H1 (cell line): ENCODE data around the gene SLITRK2. TPM values are rescaled to one million over a fixed set of nuclear protein-coding genes. Genes with fewer than 3 reads are reported as not detected.

Source experiments
- CTCF ChIA-PET: fragments of 300-600 bp; sonication (Branson Sonifier 250); formaldehyde crosslinking; loops from one replicate; lab custom pipeline; 2021; ENCODE audit not compliant: partially characterized antibody; lab: Charles Lee
- POLR2A ChIA-PET: fragments of 300-600 bp; sonication (Branson Sonifier 250); formaldehyde crosslinking; loops from one replicate; lab custom pipeline; 2021; ENCODE audit warnings: inconsistent platforms; ENCODE audit not compliant: partially characterized antibody; lab: Charles Lee
- DNase-seq, 2 experiments: peaks; one replicate each; pipeline versions ENCODE4 v3.0.0 to v3.0.0-alpha.2; 2010 to 2022; ENCODE audit warnings: low spot score in 2 of 2, low read depth in 1 of 2, mixed read lengths in 1 of 2
- FAIRE-seq: peaks from 2 replicates; lab custom pipeline; 2011; peaks lifted over from hg19 to GRCh38; lab: Jason Lieb, UNC
- H2AFZ ChIP-seq: 2 replicates; pipeline ENCODE4 v1.8.1; 2012; ENCODE audit warnings: low read length, inconsistent platforms
- H2AK5ac ChIP-seq: 2 replicates; pipeline ENCODE4 v1.6.1; 2013; ENCODE audit warnings: low read depth, low read length
- H2BK120ac ChIP-seq: replicated peaks from 2 replicates; pipeline ENCODE3; 2013; ENCODE audit warnings: low read depth, low read length, inconsistent platforms
- H2BK12ac ChIP-seq: 2 replicates; pipeline ENCODE4 v1.6.1; 2013; ENCODE audit warnings: low read depth, low read length
- H2BK15ac ChIP-seq: 2 replicates; pipeline ENCODE4 v1.6.1; 2013; ENCODE audit warnings: low read length
- H2BK20ac ChIP-seq: 2 replicates; pipeline ENCODE4 v1.6.1; 2013; ENCODE audit warnings: low read length
- H2BK5ac ChIP-seq: 2 replicates; pipeline ENCODE4 v1.6.1; 2013; ENCODE audit warnings: low read depth, low read length
- H3K14ac ChIP-seq: 2 replicates; pipeline ENCODE4 v1.6.1; 2013; ENCODE audit warnings: inconsistent platforms; ENCODE audit not compliant: insufficient read length
- H3K18ac ChIP-seq: 2 replicates; pipeline ENCODE4 v1.6.1; 2013; ENCODE audit warnings: low read length; ENCODE audit errors: extremely low read depth
- H3K23ac ChIP-seq: 2 replicates; pipeline ENCODE4 v1.6.1; 2013; ENCODE audit warnings: inconsistent platforms; ENCODE audit not compliant: insufficient read length
- H3K23me2 ChIP-seq: 2 replicates; pipeline ENCODE4 v1.6.1; 2013; ENCODE audit warnings: low read depth, low read length
- H3K27ac ChIP-seq: 2 replicates; pipeline ENCODE4 v1.6.1; 2011; ENCODE audit warnings: low read depth, low read length, inconsistent platforms
- H3K27me3 ChIP-seq, 4 experiments: replicated peaks in 1 of 4; 1 replicate in 1 of 4; 2 replicates in 3 of 4; pipeline versions ENCODE4 v1.6.1 to v1.8.1; 2011 to 2013; ENCODE audit warnings: low read length in 3 of 4, mild to moderate bottlenecking in 3 of 4, inconsistent platforms in 2 of 4, mixed read lengths in 2 of 4, moderate library complexity in 1 of 4; ENCODE audit not compliant: control insufficient read depth in 3 of 4, insufficient read depth in 3 of 4; ENCODE audit errors: extremely low read depth in 1 of 4
- H3K36me3 ChIP-seq, 4 experiments: 2 replicates each; pipeline versions ENCODE4 v1.6.1 to v1.8.1; 2011 to 2013; ENCODE audit warnings: mild to moderate bottlenecking in 4 of 4, low read length in 3 of 4, moderate library complexity in 2 of 4, control low read depth in 1 of 4, inconsistent platforms in 1 of 4; ENCODE audit not compliant: insufficient read depth in 4 of 4, control insufficient read depth in 2 of 4
- H3K4ac ChIP-seq: replicated peaks from 2 replicates; pipeline ENCODE3; 2013; ENCODE audit warnings: low read length, low read depth, mixed read lengths, inconsistent platforms; ENCODE audit not compliant: insufficient read length
- H3K4me1 ChIP-seq, 4 experiments: replicated peaks in 1 of 4; 1 replicate in 1 of 4; 2 replicates in 3 of 4; pipeline versions ENCODE4 v1.6.1 to v1.8.1; 2011 to 2013; ENCODE audit warnings: low read length in 3 of 4, inconsistent platforms in 2 of 4, mixed read lengths in 1 of 4; ENCODE audit not compliant: insufficient read depth in 4 of 4, control insufficient read depth in 3 of 4
- H3K4me2 ChIP-seq, 2 experiments: 2 replicates each; pipeline versions ENCODE4 v1.6.1 to v1.8.1; 2011 to 2013; ENCODE audit warnings: low read depth in 2 of 2, low read length in 2 of 2, control low read depth in 1 of 2, inconsistent platforms in 1 of 2, mild to moderate bottlenecking in 1 of 2; ENCODE audit not compliant: insufficient read depth in 1 of 2
- H3K4me3 ChIP-seq, 4 experiments: fragments of 200-600, 300-600 bp in 1 of 4; sonication (generic), shearing (Covaris generic), sonication (Bioruptor Twin) in 1 of 4; 2 replicates each; pipeline versions ENCODE4 v1.5.1 to v1.8.1; 2011 to 2016; ENCODE audit warnings: low read length in 4 of 4, low read depth in 3 of 4, control low read depth in 2 of 4, inconsistent platforms in 2 of 4, mild to moderate bottlenecking in 2 of 4, mixed read lengths in 1 of 4, moderate library complexity in 1 of 4; ENCODE audit not compliant: insufficient read depth in 2 of 4; ENCODE audit errors: extremely low read depth in 1 of 4
- H3K56ac ChIP-seq: replicated peaks from 2 replicates; pipeline ENCODE3; 2013; ENCODE audit warnings: low read depth, mild to moderate bottlenecking, mixed read lengths, low read length, inconsistent platforms; ENCODE audit not compliant: insufficient read length
- H3K79me1 ChIP-seq: 2 replicates; pipeline ENCODE4 v1.6.1; 2013; ENCODE audit warnings: low read depth, low read length, control low read depth
- H3K79me2 ChIP-seq, 2 experiments: 2 replicates each; pipeline versions ENCODE4 v1.6.1 to v1.8.1; 2012 to 2013; ENCODE audit warnings: low read length in 2 of 2, mild to moderate bottlenecking in 2 of 2, inconsistent platforms in 1 of 2; ENCODE audit not compliant: insufficient read depth in 2 of 2, control insufficient read depth in 1 of 2
- H3K9ac ChIP-seq, 4 experiments: replicated peaks in 1 of 4; 1 replicate in 1 of 4; 2 replicates in 3 of 4; pipeline versions ENCODE4 v1.6.1 to v1.8.1; 2011 to 2013; ENCODE audit warnings: low read depth in 3 of 4, low read length in 3 of 4, control low read depth in 2 of 4, mild to moderate bottlenecking in 2 of 4, moderate library complexity in 2 of 4, inconsistent platforms in 1 of 4; ENCODE audit errors: extremely low read depth in 1 of 4
- H3K9me3 ChIP-seq, 2 experiments: 2 replicates each; pipeline versions ENCODE4 v1.6.1 to v1.8.1; 2012 to 2013; ENCODE audit warnings: mild to moderate bottlenecking in 2 of 2, moderate library complexity in 2 of 2, control low read depth in 1 of 2, inconsistent platforms in 1 of 2, low read depth in 1 of 2, low read length in 1 of 2, mixed read lengths in 1 of 2; ENCODE audit not compliant: insufficient read depth in 2 of 2
- H4K20me1 ChIP-seq, 2 experiments: replicated peaks in 1 of 2; 2 replicates each; pipeline versions ENCODE3 to v1.8.1; 2011 to 2013; ENCODE audit warnings: inconsistent platforms in 2 of 2, low read length in 2 of 2, mild to moderate bottlenecking in 1 of 2; ENCODE audit not compliant: insufficient read depth in 2 of 2, control insufficient read depth in 1 of 2
- H4K5ac ChIP-seq: 2 replicates; pipeline ENCODE4 v1.6.1; 2013; ENCODE audit warnings: low read length, low read depth, mixed read lengths, inconsistent platforms; ENCODE audit not compliant: insufficient read length
- H4K8ac ChIP-seq: 2 replicates; pipeline ENCODE4 v1.8.0; 2013; ENCODE audit warnings: mild to moderate bottlenecking, moderate library complexity, low read length, inconsistent platforms; ENCODE audit not compliant: insufficient read depth; ENCODE audit errors: extremely low read depth
- H4K91ac ChIP-seq: replicated peaks from 2 replicates; pipeline ENCODE3; 2013; ENCODE audit warnings: low read length, mixed read lengths, inconsistent platforms; ENCODE audit not compliant: insufficient read length
- ASH2L ChIP-seq: fragments of 200-600, 300-600 bp; sonication (generic); IDR thresholded peaks from one replicate; pipeline ENCODE4 v1.7.1; 2017; ENCODE audit warnings: low read length
- FOSL1 ChIP-seq: IDR thresholded peaks from 2 replicates; pipeline ENCODE4 v1.6.1; 2011; ENCODE audit warnings: mild to moderate bottlenecking, low read depth, low read length, moderate library complexity; ENCODE audit not compliant: insufficient read depth
- GTF2F1 ChIP-seq: IDR thresholded peaks from 2 replicates; pipeline ENCODE4 v1.6.1; 2012; ENCODE audit warnings: low read depth, low read length, improper control_type of control experiment, borderline replicate concordance
- HDAC2 ChIP-seq, 2 experiments: fragments of 300-600 bp in 1 of 2; sonication (generic) in 1 of 2; IDR thresholded peaks; 2 replicates each; pipeline ENCODE4 v1.6.1; 2011 to 2012; ENCODE audit warnings: low read depth in 2 of 2, low read length in 2 of 2, mild to moderate bottlenecking in 2 of 2, moderate library complexity in 2 of 2, borderline replicate concordance in 1 of 2, inconsistent platforms in 1 of 2
- JUND ChIP-seq: IDR thresholded peaks from 2 replicates; pipeline ENCODE4 v1.6.1; 2011; ENCODE audit warnings: mild to moderate bottlenecking, improper control_type of control experiment, low read length
- KDM1A ChIP-seq: fragments of 200-600, 300-600 bp; sonication (generic); IDR thresholded peaks from 2 replicates; pipeline ENCODE4 v1.7.1; 2016; ENCODE audit warnings: mild to moderate bottlenecking, low read length, borderline replicate concordance
- NRF1 ChIP-seq: IDR thresholded peaks from 2 replicates; pipeline ENCODE4 v1.6.1; 2011; ENCODE audit warnings: mild to moderate bottlenecking, low read depth, low read length, improper control_type of control experiment
- POLR2AphosphoS5 ChIP-seq: IDR thresholded peaks from 2 replicates; pipeline ENCODE4 v1.6.1; 2011; ENCODE audit warnings: low read depth, low read length
- SAP30 ChIP-seq: fragments of 300-600 bp; sonication (generic); IDR thresholded peaks from 2 replicates; pipeline ENCODE4 v1.7.1; 2012; ENCODE audit warnings: low read length, moderate library complexity, mild to moderate bottlenecking, inconsistent platforms; ENCODE audit not compliant: insufficient read depth, insufficient replicate concordance
- SP2 ChIP-seq: IDR thresholded peaks from 2 replicates; pipeline ENCODE4 v1.6.1; 2012; ENCODE audit warnings: mild to moderate bottlenecking, low read length, inconsistent platforms
- TBP ChIP-seq: IDR thresholded peaks from 2 replicates; pipeline ENCODE4 v1.6.1; 2011; ENCODE audit warnings: low read depth, low read length, improper control_type of control experiment
- TCF12 ChIP-seq: IDR thresholded peaks from 2 replicates; pipeline ENCODE4 v1.6.1; 2011; ENCODE audit warnings: low read depth, mild to moderate bottlenecking, low read length
- WGBS, 2 experiments: shearing (Covaris generic) in 1 of 2; methylation state at CpG; one replicate each; pipeline versions ENCODE4 v1.1.6 to v1.1.7; 2013 to 2015; ENCODE audit warnings: low lambda C conversion rate in 2 of 2, mixed read lengths in 2 of 2, inconsistent platforms in 1 of 2, low coverage in 1 of 2, missing lambda C conversion rate in 1 of 2; ENCODE audit not compliant: insufficient replicate concordance in 2 of 2, insufficient coverage in 1 of 2, insufficient read length in 1 of 2; ENCODE audit errors: extremely low coverage in 1 of 2, missing lambda C conversion rate in 1 of 2; 5-methylcytosine and 5-hydroxymethylcytosine counted together
- polyA plus RNA-seq, 7 experiments: library from polyadenylated mRNA; depleted of rRNA in 3 of 7; stranded (reverse) in 5 of 7; unstranded in 2 of 7; fragments of >200 nt in 5 of 7; fragments of 200-250 nt in 2 of 7; gene quantifications; 1 replicate in 5 of 7; 2 replicates in 1 of 7; 4 replicates in 1 of 7; pipeline versions ENCODE4 v1.2.1 to v1.2.3, GENCODE V29; 2011 to 2013; ENCODE audit warnings: missing spikeins in 2 of 7, mixed read lengths in 2 of 7
- total RNA-seq: library from RNA; stranded (reverse); fragmentation: NEBNext Ultra II Directional; extraction: Animal tissue kit (Norgen Biotek cat#: 25700); gene quantifications from 2 replicates; pipeline ENCODE4 v1.2.1, GENCODE V29; 2021
- TF ChIP-seq, protein P1 (sequence below): IDR thresholded peaks from 2 replicates; pipeline ENCODE4 v1.6.1; 2011; ENCODE audit warnings: low read length, improper control_type of control experiment

The SLITRK2 gene
- total and polyA plus RNA-seq, 2 of the 8 experiments (the other 6 are each of a cell fraction or from before 2014, with no cell fraction given) = 0.14 to 0.39 TPM

DNA sequence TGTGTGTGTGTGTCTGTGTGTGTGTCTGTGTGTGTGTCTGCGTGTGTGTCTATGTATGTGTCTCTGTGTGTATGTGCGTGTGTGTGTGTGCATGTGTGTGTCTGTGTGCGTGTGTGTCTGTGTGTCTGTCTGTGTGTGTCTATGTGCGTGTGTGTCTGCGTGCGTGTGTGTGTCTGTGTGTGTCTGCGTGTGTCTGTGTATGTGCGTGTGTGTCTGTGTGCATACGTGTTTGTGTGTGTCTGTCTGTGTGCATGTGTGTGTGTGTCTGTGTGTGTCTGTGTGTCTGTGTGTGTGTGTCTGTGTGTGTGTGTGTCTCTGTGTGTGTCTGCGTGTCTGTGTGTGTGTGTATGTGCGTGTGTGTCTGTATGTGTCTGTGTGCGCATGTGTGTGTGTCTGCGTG is 35.6 kb downstream of the SLITRK2 start:
- Histone ChIP-seq H2BK5ac (no peak overlapping the region), H3K36me3 (no peaks in the 10 kb centered on the region), H4K5ac (no peak overlapping the region), H3K4me3 (no peak overlapping the region), H3K4me1 (no peaks in the 10 kb centered on the region), H4K20me1 (no peaks in the 10 kb centered on the region), H3K27me3 (no peaks in the 10 kb centered on the region), H3K23ac (no peak overlapping the region), H3K9me3 (no peaks in the 10 kb centered on the region), H3K79me1 (no peaks in the 10 kb centered on the region), H2BK12ac (0 out of 2 replicates have a peak overlapping the region, but pooled peaks have one; percentile 39), H3K56ac (peak overlapping the region; percentile 77), H3K18ac (no peak overlapping the region), H2AFZ (no peak overlapping the region), H3K27ac (no peak overlapping the region), H3K79me2 (no peaks in the 10 kb centered on the region), H4K8ac (no peak overlapping the region; the same call in 1 of the 2 replicates), H2AK5ac (peak overlapping the region; percentile 82; the same call in 1 of the 2 replicates), H3K4ac (no peak overlapping the region), H2BK120ac (no peak overlapping the region), H3K23me2 (peaks cover 6% of the 10 kb centered on the region; the same call in 1 of the 2 replicates), H2BK20ac (no peak overlapping the region), H2BK15ac (no peak overlapping the region), H3K9ac (no peak overlapping the region), H4K91ac (no peak overlapping the region), H3K14ac (no peak overlapping the region), H3K4me2 (no peak overlapping the region)
- DNase-seq = no peak
- ChIA-PET CTCF (no interaction called here), POLR2A (no interaction called here)
- 80% methylated on average over 11 of the region's 13 CpGs; no CpG with 5 or more reads in 1 of the 2 experiments for WGBS, 2 experiments
- FAIRE-seq = no peak
- no peak for TF ChIP-seq POLR2AphosphoS5
- no peak for TF ChIP-seq TCF12
- no peak for TF ChIP-seq TBP
- no peak for TF ChIP-seq KDM1A
- TF ChIP-seq JUND = no peak
- TF ChIP-seq GTF2F1 = no peak
- TF ChIP-seq, protein P1, sequence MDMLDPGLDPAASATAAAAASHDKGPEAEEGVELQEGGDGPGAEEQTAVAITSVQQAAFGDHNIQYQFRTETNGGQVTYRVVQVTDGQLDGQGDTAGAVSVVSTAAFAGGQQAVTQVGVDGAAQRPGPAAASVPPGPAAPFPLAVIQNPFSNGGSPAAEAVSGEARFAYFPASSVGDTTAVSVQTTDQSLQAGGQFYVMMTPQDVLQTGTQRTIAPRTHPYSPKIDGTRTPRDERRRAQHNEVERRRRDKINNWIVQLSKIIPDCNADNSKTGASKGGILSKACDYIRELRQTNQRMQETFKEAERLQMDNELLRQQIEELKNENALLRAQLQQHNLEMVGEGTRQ = no peak
- no peak for TF ChIP-seq ASH2L
- no peak for TF ChIP-seq NRF1
- TF ChIP-seq FOSL1 = no peak
- no peak for TF ChIP-seq HDAC2 (IDR thresholded peaks at IDR 0.05; ENCODE audit: borderline replicate concordance in 1 of 2, low read depth in 2 of 2, low read length in 2 of 2)
- TF ChIP-seq SAP30 = no peak
- TF ChIP-seq SP2 = no peak
